ENCODE data around the gene RHEBL1.

DNA sequence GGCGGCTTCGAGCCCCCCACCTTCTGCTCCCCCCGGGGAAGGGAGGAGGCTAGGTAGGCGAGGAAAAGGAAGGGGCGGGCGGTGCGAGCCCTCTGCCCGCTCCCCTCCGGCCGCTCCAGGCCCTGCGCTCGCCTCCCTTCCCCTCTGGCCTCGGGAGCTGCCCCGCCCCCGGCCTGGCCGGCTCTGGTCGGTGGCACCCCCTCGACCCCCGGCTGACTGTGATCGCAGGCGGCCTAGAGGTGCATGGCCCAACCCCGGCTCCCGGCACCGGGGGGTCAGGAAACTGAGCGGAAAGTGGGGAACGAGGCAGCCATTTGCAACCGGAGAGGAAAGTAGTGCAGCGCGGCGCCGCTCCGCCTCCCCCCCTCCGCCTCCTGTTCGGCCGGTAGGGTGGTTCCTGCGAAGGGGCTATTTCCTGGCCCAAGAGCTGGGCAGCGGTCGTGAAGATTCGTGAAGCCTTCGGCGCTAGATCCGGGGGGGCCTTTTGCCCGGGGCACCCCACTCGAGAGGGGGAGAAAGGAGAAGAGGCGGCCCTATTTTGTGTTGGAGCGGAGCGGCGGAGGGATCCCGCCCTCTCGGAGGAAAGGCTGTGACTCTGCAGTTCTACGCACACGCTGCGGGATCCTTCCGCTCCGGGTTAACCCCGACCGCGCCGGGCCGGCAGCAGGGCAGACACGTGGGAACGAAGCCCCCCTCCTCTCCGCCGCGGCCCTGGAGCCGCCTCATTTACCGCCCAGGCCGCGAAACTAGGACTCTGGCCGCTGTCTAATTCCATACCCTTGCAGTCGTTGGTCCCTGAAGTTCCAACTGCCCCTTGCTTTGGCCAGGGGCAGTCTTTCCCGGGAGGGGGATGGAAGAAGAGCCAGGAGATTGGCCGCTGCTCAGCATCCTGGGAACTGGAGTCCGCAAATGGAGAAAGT, 9.3 kb downstream of the RHEBL1 start, which contains the start of gene KMT2D:
- TF ChIP-seq EP300 (IDR thresholded peaks at IDR 0.05) (no peak), POLR2AphosphoS5 (IDR thresholded peaks at IDR 0.05) (peak; percentile 34 to 96 (median 61))
- TF ChIP-seq, protein P1, sequence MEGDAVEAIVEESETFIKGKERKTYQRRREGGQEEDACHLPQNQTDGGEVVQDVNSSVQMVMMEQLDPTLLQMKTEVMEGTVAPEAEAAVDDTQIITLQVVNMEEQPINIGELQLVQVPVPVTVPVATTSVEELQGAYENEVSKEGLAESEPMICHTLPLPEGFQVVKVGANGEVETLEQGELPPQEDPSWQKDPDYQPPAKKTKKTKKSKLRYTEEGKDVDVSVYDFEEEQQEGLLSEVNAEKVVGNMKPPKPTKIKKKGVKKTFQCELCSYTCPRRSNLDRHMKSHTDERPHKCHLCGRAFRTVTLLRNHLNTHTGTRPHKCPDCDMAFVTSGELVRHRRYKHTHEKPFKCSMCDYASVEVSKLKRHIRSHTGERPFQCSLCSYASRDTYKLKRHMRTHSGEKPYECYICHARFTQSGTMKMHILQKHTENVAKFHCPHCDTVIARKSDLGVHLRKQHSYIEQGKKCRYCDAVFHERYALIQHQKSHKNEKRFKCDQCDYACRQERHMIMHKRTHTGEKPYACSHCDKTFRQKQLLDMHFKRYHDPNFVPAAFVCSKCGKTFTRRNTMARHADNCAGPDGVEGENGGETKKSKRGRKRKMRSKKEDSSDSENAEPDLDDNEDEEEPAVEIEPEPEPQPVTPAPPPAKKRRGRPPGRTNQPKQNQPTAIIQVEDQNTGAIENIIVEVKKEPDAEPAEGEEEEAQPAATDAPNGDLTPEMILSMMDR (IDR thresholded peaks at IDR 0.05) = peak; percentile 22 to 42

Data from suprapubic skin (tissue), 4 donors.